A549 (cell line): ENCODE measurements around the gene LACTB. TPM values are rescaled to one million over a fixed set of nuclear protein-coding genes. Genes with fewer than 3 reads are reported as not detected.
A peak's percentile ranks its signal among the peaks of the same experiment; 100 is the strongest.

Experiments
- ATAC-seq, 2 experiments: fragments of 200-7000 bp in 1 of 2; fragments of >200 bp in 1 of 2; cut with Nextera tagmentation in 1 of 2; cut with Tn5 transposase in 1 of 2; 3 replicates each; pipeline versions ENCODE4 v1.8.0 to v1.9.1; 2018 to 2020; ENCODE audit warnings: mild to moderate bottlenecking in 1 of 2, moderate library complexity in 1 of 2
- CTCF ChIA-PET: fragments of 300-600 bp; sonication (Branson Sonifier 250); formaldehyde crosslinking; extraction: SDS; loops from one replicate; lab custom pipeline; 2021; ENCODE audit warnings: antibody characterized with exemption, inconsistent platforms; lab: Yijun Ruan, JAX
- POLR2A ChIA-PET: fragments of 350-600 bp; formaldehyde crosslinking; extraction: SDS; loops from one replicate; lab custom pipeline; 2021; ENCODE audit warnings: antibody characterized with exemption, inconsistent platforms; lab: Yijun Ruan, JAX
- DNase-seq, 2 experiments: peaks; one replicate each; pipeline versions ENCODE4 v3.0.0 to v3.0.0-alpha.2; 2011 to 2016; ENCODE audit warnings: low read depth in 1 of 2, low spot score in 1 of 2
- FAIRE-seq: peaks from 2 replicates; lab custom pipeline; 2011; peaks lifted over from hg19 to GRCh38; lab: Jason Lieb, UNC
- H3K27ac ChIP-seq, 2 experiments: fragments of >200 bp; sonication (Bioruptor Twin); formaldehyde crosslinking; 3 replicates each; pipeline ENCODE4 v1.5.1; 2016 to 2017
- H3K4me1 ChIP-seq: fragments of >200 bp; sonication (Bioruptor Twin); formaldehyde crosslinking; 3 replicates; pipeline ENCODE4 v1.6.1; 2016
- H3K4me2 ChIP-seq: fragments of >200 bp; sonication (Bioruptor Twin); formaldehyde crosslinking; 3 replicates; pipeline ENCODE4 v1.6.1; 2016
- H3K4me3 ChIP-seq: fragments of >200 bp; sonication (Bioruptor Twin); formaldehyde crosslinking; 3 replicates; pipeline ENCODE4 v1.5.1; 2016
- H3K9me3 ChIP-seq: fragments of >200 bp; sonication (Bioruptor Twin); formaldehyde crosslinking; 3 replicates; pipeline ENCODE4 v1.6.1; 2016
- CEBPB ChIP-seq, 2 experiments: fragments of >200 bp in 1 of 2; sonication (Bioruptor Twin) in 1 of 2; formaldehyde crosslinking in 1 of 2; IDR thresholded peaks; 2 replicates each; pipeline ENCODE4 v1.6.1; 2012 to 2016
- CHD2 ChIP-seq: fragments of 150-350 bp; IDR thresholded peaks from 2 replicates; pipeline ENCODE4 v1.6.1; 2014; ENCODE audit warnings: low read length; ENCODE audit not compliant: partially characterized antibody
- CHD4 ChIP-seq: fragments of 200-600 bp; sonication (generic); IDR thresholded peaks from 2 replicates; pipeline ENCODE4 v1.6.1; 2016; ENCODE audit warnings: antibody characterized with exemption, mild to moderate bottlenecking, borderline replicate concordance
- CTCF ChIP-seq: fragments of >200 bp; sonication (Bioruptor Twin); formaldehyde crosslinking; IDR thresholded peaks from 3 replicates; pipeline ENCODE4 v1.5.1; 2016
- EHF ChIP-seq: fragments of 250-450 bp; sonication (Bioruptor Pico); IDR thresholded peaks from 2 replicates; pipeline ENCODE4 v1.5.0; 2020; ENCODE audit warnings: mild to moderate bottlenecking
- FOSB ChIP-seq: fragments of 250-450 bp; sonication (Bioruptor Pico); IDR thresholded peaks from 2 replicates; pipeline ENCODE4 v1.5.0; 2020; ENCODE audit warnings: mild to moderate bottlenecking, moderate library complexity
- FOSL2 ChIP-seq, 2 experiments: fragments of 450-650 bp in 1 of 2; fragments of >200 bp in 1 of 2; sonication (Bioruptor Twin) in 1 of 2; formaldehyde crosslinking; IDR thresholded peaks; 2 replicates each; pipeline versions ENCODE4 v1.5.0 to v1.6.1; 2016 to 2020; ENCODE audit warnings: mild to moderate bottlenecking in 1 of 2, moderate library complexity in 1 of 2
- HOXA7 ChIP-seq: fragments of 250-450 bp; sonication (Bioruptor Pico); IDR thresholded peaks from 2 replicates; pipeline ENCODE4 v1.5.0; 2020; ENCODE audit warnings: mild to moderate bottlenecking, moderate library complexity
- JUN ChIP-seq, 2 experiments: fragments of >200 bp; sonication (Bioruptor Twin); formaldehyde crosslinking; IDR thresholded peaks; 2 replicates in 1 of 2; 3 replicates in 1 of 2; pipeline ENCODE4 v1.6.1; 2016 to 2017
- KDM1A ChIP-seq: fragments of 200-600 bp; sonication (generic); IDR thresholded peaks from 2 replicates; pipeline ENCODE4 v1.6.1; 2016; ENCODE audit warnings: low read depth, mild to moderate bottlenecking
- MAFK ChIP-seq: fragments of 450-650 bp; IDR thresholded peaks from 2 replicates; pipeline ENCODE4 v1.6.1; 2014; ENCODE audit not compliant: partially characterized antibody
- MAX ChIP-seq: IDR thresholded peaks from 2 replicates; pipeline ENCODE4 v1.6.1; 2012
- MYC ChIP-seq: IDR thresholded peaks from 2 replicates; pipeline ENCODE4 v1.6.1; 2012; ENCODE audit warnings: mild to moderate bottlenecking, inconsistent platforms, low read length, improper control_type of control experiment, borderline replicate concordance
- NPAS2 ChIP-seq: fragments of 250-450 bp; sonication (Bioruptor Pico); IDR thresholded peaks from 2 replicates; pipeline ENCODE4 v1.8.0; 2022; ENCODE audit warnings: mild to moderate bottlenecking, moderate library complexity, borderline replicate concordance
- PHF8 ChIP-seq: fragments of 200-600 bp; sonication (generic); IDR thresholded peaks from 2 replicates; pipeline ENCODE4 v1.6.1; 2016; ENCODE audit warnings: low read depth, mild to moderate bottlenecking, antibody characterized with exemption, moderate library complexity, borderline replicate concordance
- RAD21 ChIP-seq, 2 experiments: fragments of >200 bp in 1 of 2; sonication (Bioruptor Twin) in 1 of 2; formaldehyde crosslinking in 1 of 2; IDR thresholded peaks in 1 of 2; conservative IDR thresholded peaks in 1 of 2; 2 replicates in 1 of 2; 3 replicates in 1 of 2; pipeline ENCODE4 v1.6.1; 2012 to 2018; ENCODE audit warnings: inconsistent platforms in 1 of 2
- RARB ChIP-seq: fragments of 250-450 bp; sonication (Bioruptor Pico); IDR thresholded peaks from 2 replicates; pipeline ENCODE4 v1.8.0; 2021; ENCODE audit warnings: mild to moderate bottlenecking, moderate library complexity
- RNF2 ChIP-seq: fragments of 200-600 bp; sonication (generic); IDR thresholded peaks from 2 replicates; pipeline ENCODE4 v1.6.1; 2016; ENCODE audit warnings: low read depth, mild to moderate bottlenecking, antibody characterized with exemption, moderate library complexity, borderline replicate concordance
- SMC3 ChIP-seq: fragments of >200 bp; sonication (Bioruptor Twin); formaldehyde crosslinking; IDR thresholded peaks from 3 replicates; pipeline ENCODE4 v1.6.1; 2018; ENCODE audit warnings: inconsistent platforms
- TFCP2L1 ChIP-seq: fragments of 250-450 bp; sonication (Bioruptor Pico); IDR thresholded peaks from 2 replicates; pipeline ENCODE4 v1.5.0; 2021; ENCODE audit warnings: mild to moderate bottlenecking
- ZC3H11A ChIP-seq: fragments of 450-650 bp; IDR thresholded peaks from 2 replicates; pipeline ENCODE4 v1.6.1; 2014; ENCODE audit warnings: antibody characterized with exemption, mild to moderate bottlenecking
- WGBS: methylation state at CpG from one replicate; pipeline ENCODE4 v1.1.6; 2017; ENCODE audit errors: missing lambda C conversion rate; 5-methylcytosine and 5-hydroxymethylcytosine counted together
- polyA plus RNA-seq, 4 experiments: library from polyadenylated mRNA; depleted of rRNA in 3 of 4; stranded (reverse); fragments of >200 nt; fragmentation: RNase III in 1 of 4; extraction: RNeasy Plus Mini Kit Qiagen cat#74134 plus additional on column Dnase treatment in 1 of 4; gene quantifications; 2 replicates in 3 of 4; 3 replicates in 1 of 4; pipeline ENCODE4 v1.2.3, GENCODE V29; 2011 to 2017
- TF ChIP-seq, protein P1 (sequence below): IDR thresholded peaks from 2 replicates; pipeline ENCODE4 v1.6.1; 2012

The LACTB gene
- polyA plus RNA-seq, 2 of the 4 experiments (the other 2 are of a cell fraction), result 56.5 to 59.6 TPM

- no peak overlapping the region for H3K4me3 ChIP-seq
- TF ChIP-seq RNF2 (no peak), CHD4 (no peak), RAD21 (conservative IDR thresholded peaks at IDR 0.05 in 1 of 2, IDR thresholded peaks at IDR 0.05 in 1 of 2) (no peak), MAFK (peak; percentile 92)
- TF ChIP-seq, all 56 proteins: peak for 1
- ATAC-seq (no peak), DNase-seq (no peak), FAIRE-seq (peak; percentile 7)
- ChIA-PET CTCF (interaction anchor here (0.9 to 36.9 kb wide), 4 partner anchors 31 to 349 kb away, joined by 3 to 1136 read pairs (median 50); partner anchors contain the start of gene TPM1), POLR2A (interaction anchor here (1.4 to 3.2 kb wide), 2 partner anchors 44 kb away, joined by 7 to 36 read pairs; no protein-coding TSS in a partner anchor)
- WGBS, result 72% methylated on average over 4 of the region's 4 CpGs
- H3K4me1 ChIP-seq, result peaks cover 82% of the 10 kb centered on the region
- H3K9me3 ChIP-seq, result no peaks in the 10 kb centered on the region
- peak overlapping the region; percentile 91 to 93 for H3K27ac ChIP-seq
- H3K4me2 ChIP-seq, result no peak overlapping the region
These were observed 29.8 kb upstream of the LACTB start for GRCh38 chr15:63091679-63092446.

GRCh38 chr15:63093486-63094205, 28.0 kb upstream of the LACTB start:
- peak overlapping the region; percentile 56 for H3K4me2 ChIP-seq
- peak; percentile 99 for FAIRE-seq

More at GRCh38 chr15:63093486-63094205, 28.0 kb upstream of the LACTB start:
- ATAC-seq (peak; percentile 70 to 76), DNase-seq (peak; percentile 81 to 91)
- TF ChIP-seq EHF (no peak), NPAS2 (CRISPR knock-in tag) (no peak), RAD21 (conservative IDR thresholded peaks at IDR 0.05 in 1 of 2, IDR thresholded peaks at IDR 0.05 in 1 of 2) (peak; percentile 100), HOXA7 (CRISPR knock-in tag) (no peak), CHD2 (no peak), CHD4 (no peak), MYC (no peak), ZC3H11A (0 out of 2 replicates have a peak, but pooled peaks have one; percentile 4), MAX (peak; percentile 79), PHF8 (no peak), TFCP2L1 (peak; percentile 28; the same call in 1 of the 2 replicates), FOSB (no peak), JUN (IDR thresholded peaks at IDR 0.05) (peak in 1 of 2 experiments; percentile 40; a peak in 2 of 5 replicates), KDM1A (no peak), CTCF (peak; percentile 98), RARB (CRISPR knock-in tag) (no peak), CEBPB (IDR thresholded peaks at IDR 0.05) (peak in 1 of 2 experiments; percentile 49; a peak in 2 of 4 replicates), SMC3 (peak; percentile 99), FOSL2 (IDR thresholded peaks at IDR 0.05) (no peak), FOSL2 (CRISPR knock-in tag; IDR thresholded peaks at IDR 0.05) (0 out of 2 replicates have a peak, but pooled peaks have one; percentile 6)
- TF ChIP-seq, protein P1, sequence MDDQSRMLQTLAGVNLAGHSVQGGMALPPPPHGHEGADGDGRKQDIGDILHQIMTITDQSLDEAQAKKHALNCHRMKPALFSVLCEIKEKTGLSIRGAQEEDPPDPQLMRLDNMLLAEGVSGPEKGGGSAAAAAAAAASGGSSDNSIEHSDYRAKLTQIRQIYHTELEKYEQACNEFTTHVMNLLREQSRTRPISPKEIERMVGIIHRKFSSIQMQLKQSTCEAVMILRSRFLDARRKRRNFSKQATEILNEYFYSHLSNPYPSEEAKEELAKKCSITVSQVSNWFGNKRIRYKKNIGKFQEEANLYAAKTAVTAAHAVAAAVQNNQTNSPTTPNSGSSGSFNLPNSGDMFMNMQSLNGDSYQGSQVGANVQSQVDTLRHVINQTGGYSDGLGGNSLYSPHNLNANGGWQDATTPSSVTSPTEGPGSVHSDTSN, result no peak
- Histone ChIP-seq H3K9me3 (no peaks in the 10 kb centered on the region), H3K27ac (peak overlapping the region; percentile 91 to 93), H3K4me1 (peaks cover 78% of the 10 kb centered on the region), H3K4me3 (no peak overlapping the region)
- WGBS, result 17% methylated on average over 6 of the region's 6 CpGs
- ChIA-PET POLR2A (interaction anchor here (0.7 to 3.2 kb wide), 6 partner anchors 15 to 63 kb away, joined by 4 to 36 read pairs (median 4); partner anchors contain the start of gene RPS27L), CTCF (interaction anchor here (0.5 to 36.9 kb wide), 57 partner anchors 10 to 702 kb away, joined by 3 to 1136 read pairs (median 4); partner anchors contain the start of genes RPS27L and TPM1)
